ENCODE measurements around the gene SPTLC3.

SPTLC3 gene

GRCh38 chr20:13140201-13140600, 131.4 kb downstream of the SPTLC3 start:
- Histone ChIP-seq H4K8ac (ENCODE audit: low read length) (no peak overlapping the region), H2BK15ac (ENCODE audit: low read depth, poor library complexity, severe bottlenecking) (no peak overlapping the region), H3K4ac (ENCODE audit: low read depth in 1 of 2, low read length in 2 of 2) (no peak overlapping the region), H3K9ac (ENCODE audit: low read length) (no peak overlapping the region), H2AK5ac (ENCODE audit: low read length, severe bottlenecking) (no peak overlapping the region), H3K27me3 (ENCODE audit: control insufficient read depth in 1 of 2, insufficient read depth in 1 of 2, low read length in 2 of 2) (no peaks in the 10 kb centered on the region), H4K91ac (ENCODE audit: low read length) (no peak overlapping the region), H3K18ac (ENCODE audit: low read depth in 1 of 2, low read length in 2 of 2) (no peak overlapping the region), H2BK5ac (ENCODE audit: low read depth, low read length, poor library complexity, severe bottlenecking) (no peak overlapping the region), H3K23ac (ENCODE audit: low read length in 2 of 2) (no peak overlapping the region), H3K9me3 (ENCODE audit: control insufficient read depth, low read length) (no peaks in the 10 kb centered on the region), H3K4me1 (ENCODE audit: control insufficient read depth, insufficient read depth, low read depth, low read length) (peaks cover 6% of the 10 kb centered on the region), H3K27ac (ENCODE audit: low read length, poor library complexity, severe bottlenecking) (no peak overlapping the region), H2BK12ac (ENCODE audit: low read length in 2 of 2) (no peak overlapping the region), H3K4me2 (ENCODE audit: low read length, poor library complexity, severe bottlenecking) (no peak overlapping the region), H3K14ac (ENCODE audit: low read length in 2 of 2) (no peak overlapping the region), H3K36me3 (ENCODE audit: control insufficient read depth in 1 of 2, insufficient read depth in 2 of 2, low read depth in 1 of 2, low read length in 2 of 2) (peaks cover 0 to 3% of the 10 kb centered on the region in 2 experiments), H2AFZ (ENCODE audit: low read depth, low read length) (no peak overlapping the region), H2BK120ac (ENCODE audit: low read depth, low read length) (no peak overlapping the region), H3K4me3 (ENCODE audit: insufficient read depth in 1 of 2, low read depth in 1 of 2, low read length in 2 of 2) (no peak overlapping the region), H3K79me1 (replicated peaks; ENCODE audit: low read length, poor library complexity, severe bottlenecking) (no peaks in the 10 kb centered on the region)
- WGBS: 65% methylated on average over 2 of the region's 3 CpGs
- no peak for DNase-seq

- Histone ChIP-seq H3K4me1 (ENCODE audit: control insufficient read depth, insufficient read depth, low read depth, low read length) (peaks cover 6% of the 10 kb centered on the region), H2AFZ (ENCODE audit: low read depth, low read length) (no peak overlapping the region), H4K91ac (ENCODE audit: low read length) (no peak overlapping the region), H3K27me3 (ENCODE audit: control insufficient read depth in 1 of 2, insufficient read depth in 1 of 2, low read length in 2 of 2) (no peaks in the 10 kb centered on the region), H2BK120ac (ENCODE audit: low read depth, low read length) (no peak overlapping the region), H3K9ac (ENCODE audit: low read length) (no peak overlapping the region), H3K79me1 (replicated peaks; ENCODE audit: low read length, poor library complexity, severe bottlenecking) (no peaks in the 10 kb centered on the region), H3K36me3 (ENCODE audit: control insufficient read depth in 1 of 2, insufficient read depth in 2 of 2, low read depth in 1 of 2, low read length in 2 of 2) (peaks cover 0 to 3% of the 10 kb centered on the region in 2 experiments), H2AK5ac (ENCODE audit: low read length, severe bottlenecking) (no peak overlapping the region), H3K27ac (ENCODE audit: low read length, poor library complexity, severe bottlenecking) (no peak overlapping the region), H2BK5ac (ENCODE audit: low read depth, low read length, poor library complexity, severe bottlenecking) (no peak overlapping the region), H3K9me3 (ENCODE audit: control insufficient read depth, low read length) (no peaks in the 10 kb centered on the region), H3K4ac (ENCODE audit: low read depth in 1 of 2, low read length in 2 of 2) (no peak overlapping the region), H3K14ac (ENCODE audit: low read length in 2 of 2) (no peak overlapping the region), H3K18ac (ENCODE audit: low read depth in 1 of 2, low read length in 2 of 2) (no peak overlapping the region), H3K4me2 (ENCODE audit: low read length, poor library complexity, severe bottlenecking) (no peak overlapping the region), H4K8ac (ENCODE audit: low read length) (no peak overlapping the region), H2BK12ac (ENCODE audit: low read length in 2 of 2) (no peak overlapping the region), H3K23ac (ENCODE audit: low read length in 2 of 2) (no peak overlapping the region), H2BK15ac (ENCODE audit: low read depth, poor library complexity, severe bottlenecking) (no peak overlapping the region), H3K4me3 (ENCODE audit: insufficient read depth in 1 of 2, low read depth in 1 of 2, low read length in 2 of 2) (no peak overlapping the region)
- no peak for DNase-seq
- no CpG with 5 or more reads among the region's 1 CpG for WGBS
Observed at GRCh38 chr20:13140775-13141174, 132.0 kb downstream of the SPTLC3 start.

DNA sequence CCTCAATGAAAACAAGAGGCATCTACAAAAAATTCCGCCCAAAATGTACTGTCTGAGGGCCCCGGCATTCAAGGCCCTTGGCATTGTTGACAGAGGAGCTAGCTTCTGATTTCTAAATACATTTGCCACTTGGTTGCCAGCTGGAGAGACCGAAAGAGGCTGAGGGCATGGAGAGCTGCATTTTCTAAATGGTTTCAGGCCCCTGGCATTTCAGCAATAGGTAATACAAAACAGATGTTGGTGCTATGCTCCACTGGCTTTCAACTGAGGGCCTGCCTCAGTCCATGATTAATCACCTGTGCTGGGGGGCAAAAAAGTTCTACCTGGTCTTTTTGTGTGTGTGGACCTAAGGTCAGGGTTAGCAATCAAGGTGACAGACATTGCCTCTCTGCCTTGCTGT, 132.8 kb downstream of the SPTLC3 start:
- Histone ChIP-seq H3K23ac (ENCODE audit: low read length in 2 of 2) (no peak overlapping the region), H3K27me3 (ENCODE audit: control insufficient read depth in 1 of 2, insufficient read depth in 1 of 2, low read length in 2 of 2) (no peaks in the 10 kb centered on the region), H3K79me1 (replicated peaks; ENCODE audit: low read length, poor library complexity, severe bottlenecking) (no peaks in the 10 kb centered on the region), H4K91ac (ENCODE audit: low read length) (no peak overlapping the region), H3K4ac (ENCODE audit: low read depth in 1 of 2, low read length in 2 of 2) (no peak overlapping the region), H3K4me3 (ENCODE audit: insufficient read depth in 1 of 2, low read depth in 1 of 2, low read length in 2 of 2) (no peak overlapping the region), H3K27ac (ENCODE audit: low read length, poor library complexity, severe bottlenecking) (no peak overlapping the region), H2BK12ac (ENCODE audit: low read length in 2 of 2) (no peak overlapping the region), H2AFZ (ENCODE audit: low read depth, low read length) (no peak overlapping the region), H3K9ac (ENCODE audit: low read length) (no peak overlapping the region), H3K18ac (ENCODE audit: low read depth in 1 of 2, low read length in 2 of 2) (no peak overlapping the region), H3K36me3 (ENCODE audit: control insufficient read depth in 1 of 2, insufficient read depth in 2 of 2, low read depth in 1 of 2, low read length in 2 of 2) (peaks cover 0 to 3% of the 10 kb centered on the region in 2 experiments), H2BK5ac (ENCODE audit: low read depth, low read length, poor library complexity, severe bottlenecking) (no peak overlapping the region), H4K8ac (ENCODE audit: low read length) (no peak overlapping the region), H3K14ac (ENCODE audit: low read length in 2 of 2) (no peak overlapping the region), H2BK15ac (ENCODE audit: low read depth, poor library complexity, severe bottlenecking) (no peak overlapping the region), H3K4me1 (ENCODE audit: control insufficient read depth, insufficient read depth, low read depth, low read length) (peaks cover 6% of the 10 kb centered on the region), H3K4me2 (ENCODE audit: low read length, poor library complexity, severe bottlenecking) (no peak overlapping the region), H3K9me3 (ENCODE audit: control insufficient read depth, low read length) (no peaks in the 10 kb centered on the region), H2BK120ac (ENCODE audit: low read depth, low read length) (no peak overlapping the region), H2AK5ac (ENCODE audit: low read length, severe bottlenecking) (no peak overlapping the region)
- DNase-seq: no peak
- WGBS: 88% methylated on average over 3 of the region's 3 CpGs

GRCh38 chr20:13142143-13142542, 133.4 kb downstream of the SPTLC3 start:
- no peak overlapping the region for H3K4ac ChIP-seq (ENCODE audit: low read depth in 1 of 2, low read length in 2 of 2)
- H3K18ac ChIP-seq (ENCODE audit: low read depth in 1 of 2, low read length in 2 of 2): no peak overlapping the region
- no peak overlapping the region for H4K91ac ChIP-seq (ENCODE audit: low read length)
- no peak overlapping the region for H2AK5ac ChIP-seq (ENCODE audit: low read length, severe bottlenecking)
- H3K79me1 ChIP-seq (replicated peaks; ENCODE audit: low read length, poor library complexity, severe bottlenecking): no peaks in the 10 kb centered on the region
- no peak for DNase-seq
- no peak overlapping the region for H2BK15ac ChIP-seq (ENCODE audit: low read depth, poor library complexity, severe bottlenecking)
- H3K27ac ChIP-seq (ENCODE audit: low read length, poor library complexity, severe bottlenecking): no peak overlapping the region
- H2BK12ac ChIP-seq (ENCODE audit: low read length in 2 of 2): no peak overlapping the region
- no peak overlapping the region for H3K23ac ChIP-seq (ENCODE audit: low read length in 2 of 2)
- H3K4me2 ChIP-seq (ENCODE audit: low read length, poor library complexity, severe bottlenecking): no peak overlapping the region
- H2AFZ ChIP-seq (ENCODE audit: low read depth, low read length): no peak overlapping the region
- H3K4me1 ChIP-seq (ENCODE audit: control insufficient read depth, insufficient read depth, low read depth, low read length): peaks cover 10% of the 10 kb centered on the region
- H3K9ac ChIP-seq (ENCODE audit: low read length): no peak overlapping the region
- H4K8ac ChIP-seq (ENCODE audit: low read length): no peak overlapping the region
- no peaks in the 10 kb centered on the region for H3K9me3 ChIP-seq (ENCODE audit: control insufficient read depth, low read length)
- H3K4me3 ChIP-seq (ENCODE audit: insufficient read depth in 1 of 2, low read depth in 1 of 2, low read length in 2 of 2): no peak overlapping the region
- no peak overlapping the region for H3K14ac ChIP-seq (ENCODE audit: low read length in 2 of 2)
- no peak overlapping the region for H2BK120ac ChIP-seq (ENCODE audit: low read depth, low read length)
- no CpG with 5 or more reads among the region's 1 CpG for WGBS
- no peak overlapping the region for H2BK5ac ChIP-seq (ENCODE audit: low read depth, low read length, poor library complexity, severe bottlenecking)
- H3K27me3 ChIP-seq (ENCODE audit: control insufficient read depth in 1 of 2, insufficient read depth in 1 of 2, low read length in 2 of 2): no peaks in the 10 kb centered on the region
- peaks cover 0 to 3% of the 10 kb centered on the region in 2 experiments for H3K36me3 ChIP-seq (ENCODE audit: control insufficient read depth in 1 of 2, insufficient read depth in 2 of 2, low read depth in 1 of 2, low read length in 2 of 2)
